ENCODE measurements around the gene ZFAND3.

DNA sequence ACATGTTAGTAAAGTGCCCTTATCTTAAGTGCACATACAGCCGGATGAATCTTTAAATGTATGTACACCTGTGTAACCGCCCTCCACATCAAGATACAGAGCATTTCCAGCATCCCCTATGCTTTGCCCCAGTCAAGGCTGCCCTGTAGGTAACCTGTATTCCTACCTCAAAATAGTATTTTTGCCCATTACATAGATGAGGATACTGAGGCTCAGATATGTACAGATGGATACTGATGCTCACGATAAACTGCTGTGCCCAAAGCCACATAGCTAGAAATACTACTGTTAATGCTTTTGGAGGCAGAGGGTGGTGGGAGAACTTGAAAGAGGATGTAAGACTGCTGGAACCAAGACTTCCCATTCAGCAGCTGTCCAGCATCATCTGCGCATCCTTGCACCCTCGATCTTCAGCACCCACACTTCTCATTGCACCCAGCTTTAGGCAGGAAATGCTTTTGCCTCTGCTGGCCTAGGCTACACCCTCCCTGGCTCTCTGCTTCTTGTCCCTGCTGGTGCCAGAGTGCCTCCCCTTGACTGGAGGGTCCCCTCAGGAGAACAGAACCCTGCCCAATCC, 27.0 kb upstream of the ZFAND3 start:
- TF ChIP-seq, protein P1, sequence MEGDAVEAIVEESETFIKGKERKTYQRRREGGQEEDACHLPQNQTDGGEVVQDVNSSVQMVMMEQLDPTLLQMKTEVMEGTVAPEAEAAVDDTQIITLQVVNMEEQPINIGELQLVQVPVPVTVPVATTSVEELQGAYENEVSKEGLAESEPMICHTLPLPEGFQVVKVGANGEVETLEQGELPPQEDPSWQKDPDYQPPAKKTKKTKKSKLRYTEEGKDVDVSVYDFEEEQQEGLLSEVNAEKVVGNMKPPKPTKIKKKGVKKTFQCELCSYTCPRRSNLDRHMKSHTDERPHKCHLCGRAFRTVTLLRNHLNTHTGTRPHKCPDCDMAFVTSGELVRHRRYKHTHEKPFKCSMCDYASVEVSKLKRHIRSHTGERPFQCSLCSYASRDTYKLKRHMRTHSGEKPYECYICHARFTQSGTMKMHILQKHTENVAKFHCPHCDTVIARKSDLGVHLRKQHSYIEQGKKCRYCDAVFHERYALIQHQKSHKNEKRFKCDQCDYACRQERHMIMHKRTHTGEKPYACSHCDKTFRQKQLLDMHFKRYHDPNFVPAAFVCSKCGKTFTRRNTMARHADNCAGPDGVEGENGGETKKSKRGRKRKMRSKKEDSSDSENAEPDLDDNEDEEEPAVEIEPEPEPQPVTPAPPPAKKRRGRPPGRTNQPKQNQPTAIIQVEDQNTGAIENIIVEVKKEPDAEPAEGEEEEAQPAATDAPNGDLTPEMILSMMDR (IDR thresholded peaks at IDR 0.05; ENCODE audit: insufficient read depth, low read depth, low read length) = no peak
- TF ChIP-seq EZH2 (IDR thresholded peaks at IDR 0.05; ENCODE audit: insufficient read depth, low read length) = no peak

Measured in astrocyte (in vitro differentiated cells and primary cell).